CD4-positive, alpha-beta T cell treated with Interleukin-12 subunit alpha and Interleukin-12 subunit beta, for 1 hour (primary cell): Measurements from ENCODE around the gene TECPR2.

Experiments
- DNase-seq: peaks from one replicate; pipeline ENCODE4 v3.0.0-alpha.2; 2020

The TECPR2 gene

DNA sequence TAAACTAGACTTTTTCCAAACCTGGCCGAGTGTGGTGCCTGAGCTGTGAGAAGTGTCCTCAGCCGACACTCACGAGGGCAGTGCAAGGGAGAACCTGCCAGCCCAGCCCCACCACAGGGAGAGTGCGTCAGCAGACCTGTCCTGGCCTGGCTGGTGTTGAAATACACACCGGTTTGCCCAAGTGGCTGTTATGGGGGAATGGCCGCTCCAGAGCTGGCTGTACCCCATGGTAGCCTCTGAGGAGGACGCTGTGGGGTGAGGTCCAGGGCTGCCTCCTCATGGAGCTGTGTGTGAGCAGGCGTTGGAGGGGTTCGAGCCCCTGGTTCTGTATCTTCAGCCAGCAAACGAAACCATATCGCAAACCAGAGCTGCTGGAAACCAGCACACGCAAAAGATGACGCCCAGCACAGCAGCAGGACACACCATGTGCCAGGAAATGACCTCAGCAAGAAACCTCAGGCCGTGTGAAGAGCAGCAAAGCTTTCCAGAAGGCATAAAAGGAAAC lies 137.5 kb downstream of the TECPR2 start:
- no peak for DNase-seq

DNA sequence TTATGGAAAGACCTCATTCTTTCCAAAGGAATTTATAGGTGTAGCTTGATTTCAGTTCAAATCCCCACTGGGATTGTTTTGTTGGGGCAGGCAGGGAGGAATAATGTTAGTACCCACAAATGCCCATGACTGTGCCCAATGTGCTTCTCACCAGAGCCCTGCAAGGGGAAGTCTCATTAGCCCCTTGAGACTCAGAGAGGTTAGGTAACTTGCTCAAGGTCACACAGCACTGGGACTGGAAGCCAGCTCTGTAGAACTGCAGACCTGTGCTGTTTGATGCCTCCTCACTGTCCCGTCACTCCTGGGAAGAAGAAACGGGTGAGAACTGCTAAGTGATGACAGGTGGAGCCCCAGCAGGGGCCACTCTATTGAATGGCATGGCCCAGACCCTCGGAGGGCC lies 138.0 kb downstream of the TECPR2 start:
- no peak for DNase-seq

DNA sequence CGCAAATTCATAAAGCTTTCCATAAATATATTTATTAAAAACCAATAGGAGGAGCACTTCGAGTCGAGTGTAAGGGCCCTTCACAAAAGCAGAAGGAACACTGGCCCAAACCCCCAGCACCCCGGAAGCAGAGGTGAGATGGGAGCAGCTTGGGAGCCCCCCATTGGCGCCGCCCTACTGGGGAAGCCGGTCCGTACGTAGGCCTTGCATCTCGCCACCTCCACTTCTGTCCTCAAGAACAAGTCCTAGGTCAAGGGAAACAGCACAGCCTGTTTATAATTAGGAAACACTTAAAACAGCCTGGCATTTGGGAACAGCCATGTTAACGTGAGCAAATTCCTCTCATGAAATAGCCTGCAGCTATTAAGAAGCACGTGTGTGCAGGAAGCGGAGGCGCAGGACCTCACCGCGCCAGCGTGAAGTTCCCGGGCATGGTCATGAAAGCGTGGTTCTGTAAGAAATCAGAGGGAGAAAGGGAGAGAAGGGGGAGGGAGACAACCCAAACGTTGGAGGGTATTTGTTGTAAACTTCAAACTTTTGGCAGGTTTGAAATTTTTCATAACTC lies 139.1 kb downstream of the TECPR2 start:
- no peak for DNase-seq

DNA sequence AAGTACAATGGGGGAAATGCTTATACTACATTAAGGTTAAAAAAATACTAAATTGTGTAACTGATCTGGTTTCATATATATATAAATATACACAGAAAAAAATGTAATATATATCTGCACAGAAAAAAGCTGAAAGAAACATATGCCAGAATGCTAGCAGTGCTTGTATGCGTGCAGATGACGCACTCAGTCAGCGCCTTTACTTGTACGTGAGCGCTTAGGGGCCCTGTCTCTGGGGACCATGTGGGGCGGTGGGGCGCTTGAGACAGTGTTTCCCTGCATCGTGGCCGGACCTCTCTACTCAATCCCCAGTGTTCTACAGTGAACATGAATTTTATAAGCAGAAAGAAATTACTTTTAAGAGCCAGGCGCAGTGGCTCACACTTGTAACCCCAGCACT lies 139.8 kb downstream of the TECPR2 start:
- no peak for DNase-seq

DNA sequence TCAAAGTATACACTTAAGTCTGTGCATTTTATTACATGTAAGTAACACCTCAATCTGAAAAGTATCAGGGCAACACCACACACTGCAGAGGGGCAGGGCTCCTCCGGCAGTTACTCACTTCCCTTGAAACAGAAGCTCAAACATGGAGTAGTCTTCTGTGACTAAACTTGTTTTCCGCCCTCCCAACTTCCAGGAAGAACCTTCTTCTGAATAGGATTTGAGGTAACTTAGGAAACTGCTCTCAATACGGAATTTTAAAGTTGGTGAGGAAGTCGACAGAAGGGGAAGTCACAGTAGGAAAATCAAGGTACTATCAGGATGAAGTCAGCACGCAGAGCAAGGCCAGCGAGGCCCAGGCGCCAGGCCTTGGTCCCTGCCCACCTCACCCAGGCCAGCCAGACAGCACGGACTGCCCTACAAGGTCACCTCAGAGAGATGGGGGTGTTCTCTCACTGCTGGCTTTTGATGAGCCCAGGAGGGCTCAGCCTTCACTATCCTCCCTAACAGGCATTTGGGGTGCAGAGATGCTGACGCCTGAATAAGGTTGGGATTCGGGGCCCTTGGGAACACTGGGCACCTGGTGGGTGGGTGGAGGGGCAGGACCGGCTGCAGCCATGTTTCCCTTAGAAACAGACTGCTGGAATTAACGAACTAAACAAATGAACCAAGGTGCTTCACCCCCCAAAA lies 141.0 kb downstream of the TECPR2 start:
- DNase-seq, result no peak

DNA sequence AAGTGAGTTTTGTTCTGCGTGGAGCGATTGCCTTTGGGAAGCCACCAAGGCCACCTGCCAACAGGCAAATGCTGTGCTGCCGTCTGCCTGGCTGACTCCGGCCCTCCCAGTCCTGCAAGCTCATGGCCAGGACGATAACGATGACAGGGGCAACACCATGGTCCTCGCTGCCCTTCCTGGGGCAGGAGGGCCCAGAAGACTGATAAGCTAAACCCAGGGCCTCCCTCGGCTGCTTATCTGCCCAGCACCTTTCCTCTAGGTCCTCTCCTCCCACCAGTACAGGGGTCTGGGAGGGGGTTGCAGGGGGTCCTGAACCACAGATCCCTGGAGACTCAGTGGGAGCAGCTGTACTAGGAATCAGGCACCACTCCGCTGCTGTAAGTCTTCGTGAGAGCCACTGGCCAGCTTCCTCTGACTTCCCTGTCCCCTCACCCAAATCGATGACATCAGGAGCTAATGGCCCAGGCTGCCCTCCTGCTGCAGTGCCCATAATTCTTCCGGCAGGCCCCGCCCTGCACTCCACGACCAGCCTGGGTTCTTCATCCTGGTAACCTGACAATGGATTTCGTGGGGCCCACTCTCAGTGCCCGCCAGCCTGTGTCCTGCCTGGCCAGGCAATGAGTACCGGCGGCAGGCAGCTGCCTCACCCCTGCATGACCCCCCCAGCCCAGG lies 141.7 kb downstream of the TECPR2 start:
- no peak for DNase-seq

DNA sequence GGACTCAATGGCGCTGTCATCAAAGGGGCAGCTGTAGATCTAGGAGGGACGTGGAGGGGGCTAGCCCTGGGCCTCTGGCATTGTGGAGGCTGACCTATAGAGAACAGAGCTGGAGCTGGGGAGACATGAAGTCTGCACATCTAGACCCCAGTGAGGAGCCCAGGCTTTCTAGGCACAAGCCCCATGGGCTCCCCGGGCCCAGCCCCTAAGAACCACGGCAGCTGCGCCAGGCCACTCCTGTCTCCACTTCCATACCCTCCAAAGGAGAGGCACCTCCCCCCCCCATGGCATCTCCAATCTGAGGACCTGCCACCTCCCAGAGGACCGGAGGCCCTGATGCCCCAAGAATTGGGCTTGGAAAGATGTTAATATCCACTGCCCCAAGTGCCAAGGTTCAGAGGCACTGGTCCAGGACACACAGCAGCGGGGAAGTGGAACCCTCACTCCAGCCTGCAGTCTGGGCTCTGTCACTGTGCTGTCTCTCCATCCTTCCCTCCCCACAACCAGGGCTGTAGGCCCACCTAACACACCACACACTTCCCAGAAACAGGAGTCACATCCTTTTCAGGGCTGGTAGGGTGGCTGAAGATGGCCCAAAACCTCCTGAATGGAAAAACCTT lies 142.4 kb downstream of the TECPR2 start:
- DNase-seq, result no peak

DNA sequence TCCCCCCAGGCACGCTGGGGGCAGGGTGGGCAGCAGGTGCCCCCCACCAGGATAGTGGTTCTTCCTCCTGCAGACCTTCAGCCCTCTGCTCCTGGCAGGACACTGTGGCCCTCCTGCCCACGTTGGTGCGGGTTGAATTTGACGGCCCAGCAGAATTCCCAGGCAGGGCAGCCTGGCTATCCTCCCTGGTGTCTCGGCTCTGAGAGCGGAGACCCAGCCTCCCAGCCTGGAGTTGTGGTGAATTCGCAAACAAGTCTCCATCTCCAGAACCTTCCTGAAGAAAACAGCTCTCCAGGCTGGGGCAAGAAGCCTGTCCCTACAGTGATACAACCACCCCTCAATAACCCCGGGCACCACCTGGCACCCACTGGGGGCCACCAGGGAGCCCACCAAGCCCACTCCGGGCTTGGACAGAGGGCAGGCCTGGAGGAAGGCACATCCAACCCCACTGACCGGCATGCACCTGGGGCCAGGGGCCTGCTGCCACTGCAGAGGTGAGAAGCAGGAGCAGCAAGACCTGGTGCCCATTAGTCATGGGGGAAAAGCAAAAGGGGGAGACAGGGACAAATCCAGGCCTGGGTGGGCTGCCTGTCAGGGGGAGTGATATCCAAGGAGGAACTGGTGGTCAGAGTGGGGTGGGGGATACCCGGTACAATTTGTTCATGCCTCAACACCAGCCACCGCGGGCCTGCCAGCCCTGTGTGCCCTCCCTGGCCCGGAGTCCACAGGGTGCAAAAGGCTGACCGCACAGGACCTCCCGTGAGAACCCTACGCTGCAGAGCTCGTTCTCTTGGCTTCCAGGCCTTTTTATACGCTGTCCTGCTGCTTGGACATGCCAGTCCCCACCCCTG lies 143.3 kb downstream of the TECPR2 start:
- no peak for DNase-seq

DNA sequence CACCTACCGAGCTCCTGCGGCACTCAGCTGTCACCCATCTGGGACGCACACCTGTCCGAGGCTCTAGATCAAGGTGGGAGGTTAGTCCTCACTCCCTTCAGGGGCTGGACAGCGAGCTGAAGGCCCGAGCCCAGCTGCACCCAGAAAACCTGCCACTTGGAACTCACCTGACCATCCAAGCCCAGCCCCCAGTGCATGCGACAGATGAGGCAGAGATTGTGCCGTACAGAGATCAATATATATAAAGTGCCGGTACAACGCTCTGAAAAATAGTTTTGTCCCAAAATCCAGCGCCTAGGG lies 143.8 kb downstream of the TECPR2 start:
- DNase-seq, result no peak

DNA sequence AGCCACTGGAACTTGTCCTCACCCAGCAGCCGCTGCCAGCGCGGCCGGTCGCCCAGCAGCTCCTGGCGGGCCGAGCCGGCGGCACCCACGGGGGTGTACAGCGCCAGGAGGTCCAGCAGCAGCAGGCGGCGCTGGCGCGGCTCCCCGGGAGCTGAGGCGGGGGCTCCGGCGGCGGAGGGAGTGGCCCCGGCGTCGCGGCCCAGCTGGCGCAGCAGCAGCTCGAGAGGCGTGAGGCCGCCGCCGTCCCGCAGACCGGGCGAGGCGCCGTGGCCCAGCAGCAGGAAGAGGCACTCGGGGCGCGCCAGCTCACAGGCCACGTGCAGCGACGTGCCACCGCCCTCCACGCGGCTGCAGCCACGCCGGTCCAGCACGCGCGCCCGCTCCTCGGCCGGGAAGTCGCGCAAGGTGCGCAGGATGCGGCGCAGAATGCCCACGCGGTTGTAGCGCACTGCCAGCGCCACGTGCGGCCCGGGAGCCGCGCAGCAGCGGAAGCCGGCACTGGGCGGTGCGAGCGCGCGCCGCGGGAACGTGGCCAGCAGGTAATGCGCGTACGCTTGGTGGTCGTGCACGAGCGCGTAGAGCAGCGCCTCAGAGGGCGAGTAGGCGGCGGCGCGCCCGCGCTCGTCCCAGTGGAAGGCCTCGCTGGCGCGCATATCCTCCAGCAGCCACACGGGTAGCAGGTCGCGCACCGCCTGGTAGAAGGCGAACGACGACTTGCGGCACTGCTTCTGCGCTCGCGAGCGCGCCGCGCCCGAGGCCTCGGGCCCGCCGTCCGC lies 144.5 kb downstream of the TECPR2 start:
- peak; percentile 48 for DNase-seq

DNA sequence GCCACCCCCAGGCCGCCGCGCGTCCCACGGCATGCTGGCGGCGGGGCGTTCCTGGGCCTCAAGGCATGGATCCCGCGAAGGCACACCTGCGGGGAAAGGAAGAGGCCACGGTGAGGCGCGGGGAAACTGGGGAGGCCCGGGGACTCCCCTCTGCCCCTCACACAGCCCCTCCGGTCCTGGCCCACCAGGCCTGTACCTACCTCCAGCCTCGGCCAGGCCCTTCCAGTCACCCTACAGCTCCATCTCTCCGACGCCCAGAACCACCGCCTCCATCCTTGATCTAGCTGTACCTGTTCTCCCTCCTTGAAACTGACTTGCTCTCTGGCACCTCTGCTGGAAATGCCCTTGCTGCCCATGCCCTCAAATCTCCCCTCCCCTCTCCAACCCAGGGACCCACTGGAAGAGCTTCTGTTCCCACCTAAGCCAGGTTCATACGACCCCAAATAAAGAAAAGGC lies 145.1 kb downstream of the TECPR2 start:
- DNase-seq, result no peak

DNA sequence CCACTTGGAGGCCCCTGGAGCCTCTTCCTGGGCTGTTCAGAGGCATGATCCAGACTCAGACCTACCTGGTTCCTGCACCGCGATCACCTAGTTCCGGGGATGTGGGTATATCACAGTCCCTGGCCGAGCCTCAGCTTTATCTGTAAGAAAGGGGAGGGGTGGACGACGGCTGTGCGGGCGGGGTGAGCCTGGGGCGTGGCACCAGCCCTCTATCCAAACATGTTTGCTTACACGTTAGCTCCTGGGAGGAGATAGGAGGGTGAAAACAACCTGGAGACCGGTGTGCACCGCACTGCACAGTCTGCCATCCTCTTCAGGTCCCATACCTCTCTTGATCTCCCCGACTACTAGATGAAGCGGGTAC lies 145.7 kb downstream of the TECPR2 start:
- no peak for DNase-seq

DNA sequence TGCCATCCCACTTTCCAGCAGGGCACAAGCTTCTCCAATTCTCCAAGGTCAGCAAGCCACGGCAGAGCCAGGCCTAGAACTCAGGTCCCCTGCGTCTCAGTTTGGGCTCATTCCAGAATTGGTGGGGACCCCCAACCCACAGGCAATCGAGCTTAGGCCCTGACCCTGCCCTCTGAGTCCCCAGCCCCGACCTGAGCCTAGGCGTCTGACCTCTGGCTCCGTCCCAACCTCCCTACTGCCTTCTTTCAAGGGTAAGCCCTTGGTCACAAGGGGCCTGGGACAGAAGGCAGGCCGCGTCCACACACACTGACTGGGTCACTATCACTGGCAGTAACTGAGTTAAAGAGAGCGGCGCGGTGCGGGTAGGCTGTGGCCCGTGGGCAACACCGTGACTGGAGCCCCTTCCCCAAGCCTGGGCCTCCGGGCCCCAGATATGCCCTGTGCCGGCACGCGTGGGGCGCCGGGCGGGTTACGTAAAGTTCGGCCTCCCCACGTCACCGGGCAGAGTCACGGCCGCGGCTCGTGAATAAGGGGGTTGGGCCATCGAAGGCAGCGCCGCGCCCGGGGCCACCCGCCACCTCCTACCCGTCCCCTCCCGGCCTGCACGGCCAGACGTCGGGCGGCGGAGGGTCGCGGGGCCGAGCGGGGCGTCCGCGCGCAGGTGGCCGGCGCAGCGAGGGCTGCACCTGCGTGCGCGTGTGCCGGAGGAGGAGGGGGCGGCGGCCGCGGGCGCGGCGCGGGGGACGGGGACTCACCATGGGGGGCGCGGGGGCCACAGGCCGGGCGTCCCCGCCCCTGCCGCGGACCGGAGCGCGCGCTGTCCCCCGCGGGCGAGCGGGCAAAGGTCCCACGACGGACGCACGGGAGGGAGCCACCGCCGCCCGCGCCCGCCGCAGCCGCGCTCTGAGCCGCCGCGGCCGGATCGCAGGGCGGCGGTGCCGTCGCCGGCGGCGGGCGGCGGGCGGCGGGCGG lies 146.3 kb downstream of the TECPR2 start:
- peak; percentile 50 for DNase-seq

DNA sequence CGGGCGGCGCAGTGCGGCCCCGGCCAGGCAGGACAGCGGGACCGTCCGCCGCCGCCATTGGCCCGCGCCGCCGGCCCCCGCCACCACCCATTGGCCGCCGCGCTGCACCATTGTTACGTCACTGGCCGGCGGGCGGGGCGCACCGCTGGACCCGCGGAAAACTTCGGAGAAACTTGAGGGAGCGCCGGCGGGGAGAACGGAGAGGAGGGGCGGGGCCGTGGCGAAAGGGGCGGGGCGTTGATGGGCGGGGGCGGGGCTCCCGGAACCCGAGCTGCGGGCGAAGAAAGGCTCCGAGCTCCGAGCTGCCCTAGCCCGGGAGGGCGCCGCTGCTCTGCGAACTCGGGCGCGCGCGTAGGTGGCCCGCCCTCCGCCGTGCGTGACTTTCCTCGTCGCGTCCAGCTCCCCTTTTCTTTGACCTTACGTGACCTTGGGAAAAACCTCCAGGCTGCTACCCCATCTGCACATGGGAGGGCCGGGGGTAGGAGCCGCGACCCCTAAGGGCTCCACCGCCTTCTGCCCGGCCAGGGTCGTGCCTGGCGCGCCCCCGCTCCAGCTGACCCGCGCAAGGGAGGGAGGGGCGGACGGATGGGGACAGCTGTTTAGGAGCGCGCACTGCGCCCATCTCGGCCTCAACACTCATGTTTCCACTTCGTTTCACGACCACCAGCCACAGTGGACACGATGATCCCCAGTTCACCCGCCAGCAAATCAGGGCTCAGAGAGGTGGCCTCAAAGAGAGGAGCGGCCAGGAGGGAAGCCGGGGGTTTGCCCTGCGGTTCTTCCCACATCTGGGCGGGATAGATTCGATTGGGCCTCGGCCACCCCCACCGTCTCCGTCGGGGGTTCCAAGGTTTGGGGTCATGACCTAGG lies 147.2 kb downstream of the TECPR2 start, which contains the start of gene ANKRD9:
ANKRD9 (minus strand) TSS at position 31 of the 870 bp plus-strand sequence. CDS start 1,887 bp downstream, outside the sequence.
- DNase-seq, result peak; percentile 93

DNA sequence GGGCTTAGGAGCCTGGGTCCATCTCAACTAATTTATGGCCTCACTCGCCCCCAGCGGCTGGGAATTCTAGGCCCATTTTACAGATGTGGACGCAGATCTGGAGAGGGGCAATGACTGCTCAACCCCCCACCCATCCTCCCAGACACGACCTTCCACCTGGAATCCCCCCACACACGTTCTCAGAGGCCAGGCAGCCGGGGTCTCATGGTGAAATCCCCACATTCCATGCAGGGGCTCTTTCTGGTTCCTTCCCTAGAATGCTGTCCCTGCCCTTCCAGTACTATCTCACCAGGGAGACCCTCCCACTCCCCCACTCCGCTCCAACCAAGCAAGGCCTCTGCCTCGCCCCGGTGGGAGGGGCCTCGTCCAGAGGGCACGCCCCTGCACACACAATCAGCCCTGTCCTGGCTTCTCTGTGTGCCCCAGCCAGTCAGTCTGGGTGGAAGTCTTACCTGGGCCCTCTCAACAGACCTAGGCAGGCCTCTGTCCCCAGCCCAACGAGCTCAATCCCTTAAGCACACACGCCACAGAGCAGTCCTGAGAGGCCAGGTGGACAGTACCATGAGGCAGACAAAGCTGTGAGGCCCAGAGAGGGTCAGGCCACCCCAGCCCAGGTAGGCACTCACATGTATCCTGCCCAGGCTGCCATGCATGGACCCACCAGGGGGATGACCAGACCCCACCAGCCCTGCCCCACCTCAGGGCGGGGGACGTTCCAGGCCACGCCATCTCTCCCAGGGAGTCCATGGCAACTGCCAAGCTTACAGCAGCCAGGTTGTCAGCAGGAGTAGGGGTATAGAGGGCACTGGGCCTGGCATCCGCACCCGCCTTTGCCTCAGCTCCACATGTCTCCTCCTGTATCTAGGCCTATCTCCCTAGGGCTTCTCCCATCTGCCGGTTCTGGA lies 148.1 kb downstream of the TECPR2 start:
- peak; percentile 22 for DNase-seq

DNA sequence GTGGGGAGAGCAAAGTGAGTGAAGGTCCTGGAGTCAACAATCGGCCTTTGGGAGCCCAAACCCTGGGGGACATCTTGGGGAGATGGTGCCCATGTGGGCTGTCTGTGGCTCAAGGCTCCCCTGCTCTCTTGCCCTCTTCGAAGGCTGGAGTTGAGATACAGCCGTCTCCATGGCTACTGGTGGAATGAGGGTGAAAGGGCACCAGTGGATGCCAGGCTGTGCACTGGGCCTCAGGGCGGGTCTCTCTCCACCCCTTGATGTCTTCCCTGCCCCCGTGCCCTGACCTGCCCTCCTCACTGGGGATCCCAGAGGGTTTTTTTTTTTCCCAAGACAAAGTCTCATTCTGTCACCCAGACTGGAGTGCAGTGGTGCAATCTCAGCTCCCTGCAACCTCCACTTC lies 148.8 kb downstream of the TECPR2 start:
- DNase-seq, result no peak

DNA sequence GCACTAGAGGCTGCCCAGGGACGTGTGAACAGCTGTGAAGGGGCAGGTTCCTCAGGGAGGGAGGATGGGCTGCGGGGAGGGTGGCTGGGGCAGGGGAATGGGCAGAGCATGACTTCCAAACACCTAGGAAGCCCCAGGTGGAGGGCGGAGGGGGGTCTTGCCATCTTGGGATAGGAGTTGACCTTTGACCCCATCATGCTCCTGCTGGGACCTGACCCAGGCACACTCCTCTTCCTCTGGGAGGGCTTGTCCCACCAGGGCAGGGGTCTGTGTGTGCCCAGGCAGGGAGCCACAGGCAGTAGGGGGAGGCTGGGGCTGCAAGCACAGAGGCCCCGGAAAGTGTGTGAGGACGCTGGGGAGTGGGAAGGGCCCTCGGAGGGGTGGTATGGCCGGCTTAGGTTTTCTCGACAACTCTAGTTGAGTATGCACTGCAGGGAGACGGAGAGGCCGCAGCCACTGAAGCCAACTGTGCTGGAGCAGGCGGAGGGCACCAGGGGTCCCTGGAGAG lies 150.1 kb downstream of the TECPR2 start:
- no peak for DNase-seq
